Neural cell (in vitro differentiated cells): ENCODE results near the gene BRD9. TPM values are rescaled to one million over a fixed set of nuclear protein-coding genes. Genes with fewer than 3 reads are reported as not detected.

Experiments used
- H2AFZ ChIP-seq: fragments of 200-600, 300-800 bp; sonication (generic), shearing (Covaris generic); 2 replicates; pipeline ENCODE4 v1.6.0; 2014; ENCODE audit warnings: low read depth, mild to moderate bottlenecking, antibody characterized with exemption, low read length, moderate library complexity
- H3F3A ChIP-seq: fragments of 200-600 bp; shearing (Covaris generic); 2 replicates; pipeline ENCODE4 v1.6.1; 2016; ENCODE audit warnings: mild to moderate bottlenecking, moderate library complexity, mixed read lengths, antibody characterized with exemption, low read length; ENCODE audit not compliant: insufficient read depth, poor library complexity, severe bottlenecking
- H3K27ac ChIP-seq: fragments of 200-600, 300-800 bp; sonication (generic), shearing (Covaris generic); 2 replicates; pipeline ENCODE4 v1.5.1; 2014; ENCODE audit warnings: mild to moderate bottlenecking, low read length, moderate library complexity
- H3K27me3 ChIP-seq: fragments of 300-800, 200-600 bp; sonication (generic), shearing (Covaris generic); 2 replicates; pipeline ENCODE4 v1.6.0; 2014; ENCODE audit warnings: mild to moderate bottlenecking, low read depth, low read length, moderate library complexity; ENCODE audit not compliant: insufficient read depth
- H3K36me3 ChIP-seq: fragments of 300-800, 200-600 bp; sonication (generic), shearing (Covaris generic); 2 replicates; pipeline ENCODE4 v1.5.1; 2014; ENCODE audit warnings: mild to moderate bottlenecking, antibody characterized with exemption, low read length, moderate library complexity; ENCODE audit not compliant: insufficient read depth
- H3K4me2 ChIP-seq: fragments of 300-800, 200-600 bp; sonication (generic), shearing (Covaris generic); 2 replicates; pipeline ENCODE4 v1.6.0; 2014; ENCODE audit warnings: mild to moderate bottlenecking, low read length
- H3K4me3 ChIP-seq: fragments of 300-800, 200-600 bp; sonication (generic), shearing (Covaris generic); 2 replicates; pipeline ENCODE4 v1.5.1; 2014; ENCODE audit warnings: mild to moderate bottlenecking, low read length, moderate library complexity
- H3K79me2 ChIP-seq: fragments of 200-600 bp; shearing (Covaris generic); replicated peaks from 2 replicates; pipeline ENCODE4 v1.6.0; 2014; ENCODE audit warnings: mild to moderate bottlenecking, low read length, moderate library complexity; ENCODE audit not compliant: insufficient read depth
- H3K9ac ChIP-seq: fragments of 300-800, 200-600 bp; sonication (generic), shearing (Covaris generic); 2 replicates; pipeline ENCODE4 v1.6.1; 2016; ENCODE audit warnings: mild to moderate bottlenecking, low read length, mixed read lengths
- H3K9me2 ChIP-seq: fragments of 200-600 bp; shearing (Covaris generic); 2 replicates; pipeline ENCODE4 v1.6.1; 2016; ENCODE audit warnings: mild to moderate bottlenecking, low read length, mixed read lengths; ENCODE audit not compliant: insufficient read depth
- H3K9me3 ChIP-seq: fragments of 200-600, 300-800 bp; sonication (generic), shearing (Covaris generic); 2 replicates; pipeline ENCODE4 v1.6.1; 2016; ENCODE audit warnings: mild to moderate bottlenecking, mixed run types, low read length, moderate library complexity, mixed read lengths
- H4K20me1 ChIP-seq: fragments of 200-600 bp; shearing (Covaris generic); 2 replicates; pipeline ENCODE4 v1.6.1; 2016; ENCODE audit warnings: mild to moderate bottlenecking, mixed run types; ENCODE audit not compliant: insufficient read depth
- CTCF ChIP-seq: fragments of 450-650 bp; IDR thresholded peaks from 2 replicates; pipeline ENCODE4 v1.5.1; 2014; ENCODE audit warnings: antibody characterized with exemption, mild to moderate bottlenecking, moderate library complexity; ENCODE audit not compliant: poor library complexity, severe bottlenecking
- EP300 ChIP-seq: fragments of 450-650 bp; conservative IDR thresholded peaks from 2 replicates; pipeline ENCODE4 v1.6.1; 2014; ENCODE audit warnings: antibody characterized with exemption, mild to moderate bottlenecking, moderate library complexity; ENCODE audit not compliant: poor library complexity, severe bottlenecking
- EZH2 ChIP-seq: fragments of 200-600, 300-800 bp; shearing (Covaris generic), sonication (generic); IDR thresholded peaks from 2 replicates; pipeline ENCODE4 v1.6.1; 2014; ENCODE audit warnings: antibody characterized with exemption, low read length, borderline replicate concordance, mild to moderate bottlenecking; ENCODE audit not compliant: insufficient read depth, poor library complexity, severe bottlenecking
- MXI1 ChIP-seq: fragments of 450-650 bp; conservative IDR thresholded peaks from 2 replicates; pipeline ENCODE4 v1.6.1; 2014; ENCODE audit warnings: antibody characterized with exemption, mild to moderate bottlenecking; ENCODE audit not compliant: poor library complexity, severe bottlenecking
- POLR2AphosphoS5 ChIP-seq: IDR thresholded peaks from 2 replicates; pipeline ENCODE4 v1.6.1; 2012
- RAD21 ChIP-seq: fragments of 450-650 bp; conservative IDR thresholded peaks from 2 replicates; pipeline ENCODE4 v1.6.1; 2014; ENCODE audit warnings: antibody characterized with exemption, mild to moderate bottlenecking, moderate library complexity
- SMC3 ChIP-seq: fragments of 450-650 bp; conservative IDR thresholded peaks from 2 replicates; pipeline ENCODE4 v1.6.1; 2014; ENCODE audit warnings: antibody characterized with exemption, mild to moderate bottlenecking, moderate library complexity; ENCODE audit not compliant: poor library complexity
- TAF1 ChIP-seq: IDR thresholded peaks from 2 replicates; pipeline ENCODE4 v1.6.1; 2012; ENCODE audit warnings: low read depth
- polyA plus RNA-seq: library from polyadenylated mRNA; depleted of rRNA; stranded (reverse); fragments of >200 nt; gene quantifications from 2 replicates; pipeline ENCODE4 v1.2.3, GENCODE V29; 2014
- TF ChIP-seq, protein P1 (sequence below): IDR thresholded peaks from 2 replicates; pipeline ENCODE4 v1.6.1; 2012; ENCODE audit warnings: borderline replicate concordance

BRD9 gene
- polyA plus RNA-seq, 1 donor from 2014 or later = 50.4 TPM

DNA sequence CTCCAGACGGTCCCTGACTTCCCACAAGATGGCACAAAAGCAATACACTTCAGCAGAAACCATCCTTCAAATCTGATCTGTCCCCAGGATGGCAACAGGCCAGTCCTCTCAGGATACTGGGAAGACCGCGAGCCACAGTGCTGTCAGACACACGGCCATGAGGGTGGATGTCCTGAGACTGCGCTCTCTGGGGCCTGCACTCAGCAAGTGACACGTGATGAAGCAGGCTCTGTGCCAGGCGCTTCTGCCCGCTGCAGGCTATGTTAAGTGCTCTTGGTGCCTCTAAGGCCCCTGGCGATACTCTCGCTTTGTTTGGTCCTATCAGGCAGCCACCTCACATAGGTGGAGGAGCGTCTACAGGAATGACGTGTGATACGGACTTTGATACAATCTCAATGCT lies 7.1 kb downstream of the BRD9 start:
- Histone ChIP-seq H3K36me3 (peaks cover 13% of the 10 kb centered on the region), H3K9me2 (no peaks in the 10 kb centered on the region), H3K27me3 (no peaks in the 10 kb centered on the region), H3K79me2 (peaks cover 14% of the 10 kb centered on the region), H3K4me2 (no peak overlapping the region), H2AFZ (no peak overlapping the region), H3K9me3 (no peaks in the 10 kb centered on the region), H3K4me3 (no peak overlapping the region), H4K20me1 (no peaks in the 10 kb centered on the region), H3K9ac (no peak overlapping the region), H3F3A (no peaks in the 10 kb centered on the region), H3K27ac (no peak overlapping the region)
- TF ChIP-seq SMC3 (no peak), TAF1 (no peak), CTCF (no peak), EZH2 (no peak), RAD21 (no peak), POLR2AphosphoS5 (no peak), MXI1 (no peak), EP300 (no peak)
- TF ChIP-seq, protein P1, sequence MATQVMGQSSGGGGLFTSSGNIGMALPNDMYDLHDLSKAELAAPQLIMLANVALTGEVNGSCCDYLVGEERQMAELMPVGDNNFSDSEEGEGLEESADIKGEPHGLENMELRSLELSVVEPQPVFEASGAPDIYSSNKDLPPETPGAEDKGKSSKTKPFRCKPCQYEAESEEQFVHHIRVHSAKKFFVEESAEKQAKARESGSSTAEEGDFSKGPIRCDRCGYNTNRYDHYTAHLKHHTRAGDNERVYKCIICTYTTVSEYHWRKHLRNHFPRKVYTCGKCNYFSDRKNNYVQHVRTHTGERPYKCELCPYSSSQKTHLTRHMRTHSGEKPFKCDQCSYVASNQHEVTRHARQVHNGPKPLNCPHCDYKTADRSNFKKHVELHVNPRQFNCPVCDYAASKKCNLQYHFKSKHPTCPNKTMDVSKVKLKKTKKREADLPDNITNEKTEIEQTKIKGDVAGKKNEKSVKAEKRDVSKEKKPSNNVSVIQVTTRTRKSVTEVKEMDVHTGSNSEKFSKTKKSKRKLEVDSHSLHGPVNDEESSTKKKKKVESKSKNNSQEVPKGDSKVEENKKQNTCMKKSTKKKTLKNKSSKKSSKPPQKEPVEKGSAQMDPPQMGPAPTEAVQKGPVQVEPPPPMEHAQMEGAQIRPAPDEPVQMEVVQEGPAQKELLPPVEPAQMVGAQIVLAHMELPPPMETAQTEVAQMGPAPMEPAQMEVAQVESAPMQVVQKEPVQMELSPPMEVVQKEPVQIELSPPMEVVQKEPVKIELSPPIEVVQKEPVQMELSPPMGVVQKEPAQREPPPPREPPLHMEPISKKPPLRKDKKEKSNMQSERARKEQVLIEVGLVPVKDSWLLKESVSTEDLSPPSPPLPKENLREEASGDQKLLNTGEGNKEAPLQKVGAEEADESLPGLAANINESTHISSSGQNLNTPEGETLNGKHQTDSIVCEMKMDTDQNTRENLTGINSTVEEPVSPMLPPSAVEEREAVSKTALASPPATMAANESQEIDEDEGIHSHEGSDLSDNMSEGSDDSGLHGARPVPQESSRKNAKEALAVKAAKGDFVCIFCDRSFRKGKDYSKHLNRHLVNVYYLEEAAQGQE = no peak

- Histone ChIP-seq H3F3A (no peaks in the 10 kb centered on the region), H3K4me3 (no peak overlapping the region), H3K9ac (no peak overlapping the region), H3K79me2 (peaks cover 9% of the 10 kb centered on the region), H2AFZ (no peak overlapping the region), H3K9me3 (no peaks in the 10 kb centered on the region), H3K9me2 (no peaks in the 10 kb centered on the region), H3K36me3 (peaks cover 13% of the 10 kb centered on the region), H3K27ac (no peak overlapping the region), H4K20me1 (no peaks in the 10 kb centered on the region), H3K4me2 (no peak overlapping the region), H3K27me3 (no peaks in the 10 kb centered on the region)
- TF ChIP-seq, protein P1 = no peak
- no peak for TF ChIP-seq SMC3
- no peak for TF ChIP-seq CTCF
- no peak for TF ChIP-seq TAF1
- no peak for TF ChIP-seq EP300
Observed at GRCh38 chr5:885127-885442, 7.5 kb downstream of the BRD9 start.
